ENCODE measurements around the gene TSPAN14.

DNA sequence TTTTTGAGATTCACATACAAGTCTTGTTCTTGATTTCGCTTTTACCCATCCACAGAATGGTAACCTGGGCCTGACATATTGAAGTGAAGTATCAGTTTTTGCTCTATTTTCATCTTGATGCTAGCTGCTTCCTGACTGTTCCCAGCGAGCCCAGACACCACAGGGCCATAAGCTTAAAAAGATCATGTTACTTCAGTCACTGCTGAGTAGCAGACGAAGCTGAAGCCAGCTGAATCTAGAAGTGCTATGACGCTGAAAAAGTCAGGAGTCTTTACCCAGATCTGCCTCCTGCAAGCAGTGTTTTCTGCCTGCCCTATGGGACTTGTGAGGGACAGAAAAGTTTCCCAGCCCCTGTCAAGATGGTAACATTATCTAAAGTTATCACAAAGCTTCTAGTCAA is 48.5 kb upstream of the TSPAN14 start:
- TF ChIP-seq CTCF (IDR thresholded peaks at IDR 0.05; ENCODE audit: low read length) (no peak), EZH2 (optimal IDR thresholded peaks at IDR 0.05; ENCODE audit: low read depth, low read length) (no peak)

All from MM.1S (cell line).